Endodermal cell (in vitro differentiated cells): ENCODE measurements around the gene PREX1. TPM values are rescaled to one million over a fixed set of nuclear protein-coding genes. Genes with fewer than 3 reads are reported as not detected.

ENCODE experiments used
- DNase-seq: peaks from one replicate; pipeline ENCODE4 v3.0.0-alpha.2; 2017
- H3K27ac ChIP-seq: 2 replicates; pipeline ENCODE4 v1.5.1; 2013; ENCODE audit warnings: mild to moderate bottlenecking, low read depth, low read length, moderate library complexity
- H3K27me3 ChIP-seq: 2 replicates; pipeline ENCODE4 v1.6.1; 2013; ENCODE audit warnings: mild to moderate bottlenecking, low read length, moderate library complexity; ENCODE audit not compliant: insufficient read depth, control insufficient read depth, poor library complexity, severe bottlenecking
- H3K36me3 ChIP-seq: 2 replicates; pipeline ENCODE4 v1.7.0; 2013; ENCODE audit warnings: mild to moderate bottlenecking, low read length, moderate library complexity; ENCODE audit not compliant: control insufficient read depth, insufficient read depth
- H3K4me1 ChIP-seq: one replicate; pipeline ENCODE4 v1.7.0; 2013; ENCODE audit warnings: low read length; ENCODE audit not compliant: control insufficient read depth, insufficient read depth
- H3K4me3 ChIP-seq: 2 replicates; pipeline ENCODE4 v1.5.1; 2013; ENCODE audit warnings: mild to moderate bottlenecking, low read length, moderate library complexity
- H3K9ac ChIP-seq: 2 replicates; pipeline ENCODE4 v1.6.1; 2013; ENCODE audit warnings: mild to moderate bottlenecking, low read length, moderate library complexity; ENCODE audit not compliant: poor library complexity, severe bottlenecking; ENCODE audit errors: extremely low read depth
- H3K9me3 ChIP-seq: 2 replicates; pipeline ENCODE4 v1.6.1; 2013; ENCODE audit warnings: mild to moderate bottlenecking, low read length, moderate library complexity; ENCODE audit not compliant: control insufficient read depth
- H3K27ac Mint-ChIP-seq: 2 replicates; pipeline ENCODE4 v1.8.0; 2020; ENCODE audit warnings: mixed read lengths
- H3K27me3 Mint-ChIP-seq: 2 replicates; pipeline ENCODE4 v1.8.0; 2021; ENCODE audit warnings: mild to moderate bottlenecking, mixed read lengths; ENCODE audit not compliant: insufficient read depth
- H3K36me3 Mint-ChIP-seq: 2 replicates; pipeline ENCODE4 v1.8.0; 2020; ENCODE audit warnings: low read depth, mixed read lengths
- H3K4me1 Mint-ChIP-seq: 2 replicates; pipeline ENCODE4 v1.8.0; 2020; ENCODE audit warnings: mixed read lengths
- H3K4me3 Mint-ChIP-seq: 2 replicates; pipeline ENCODE4 v1.8.0; 2020; ENCODE audit warnings: mild to moderate bottlenecking, moderate library complexity, mixed read lengths
- H3K9me3 Mint-ChIP-seq: 2 replicates; pipeline ENCODE4 v1.8.0; 2020; ENCODE audit warnings: mild to moderate bottlenecking, mixed read lengths
- CTCF ChIP-seq: fragments of 200-600 bp; sonication (generic); conservative IDR thresholded peaks from 2 replicates; pipeline ENCODE4 v1.5.0; 2021; ENCODE audit warnings: antibody characterized with exemption, mild to moderate bottlenecking
- WGBS, 2 experiments: methylation state at CpG; one replicate each; pipeline versions ENCODE4 v1.1.5 to v1.1.7; 2013; ENCODE audit warnings: missing lambda C conversion rate in 2 of 2, mixed read lengths in 1 of 2; ENCODE audit not compliant: insufficient coverage in 1 of 2, insufficient read length in 1 of 2; 5-methylcytosine and 5-hydroxymethylcytosine counted together
- total RNA-seq, 2 donors: library from RNA; stranded (reverse); fragmentation: NEBNext Ultra II Directional in 1 of 2; extraction: Animal tissue kit (Norgen Biotek cat#: 25700) in 1 of 2; gene quantifications; 2 replicates in 1 of 2; 3 replicates in 1 of 2; pipeline ENCODE4 v1.2.1, GENCODE V29; 2021

PREX1 gene
- total RNA-seq, 2 donors from 2014 or later, result 65.3 to 70.5 TPM

GRCh38 chr20:48688579-48688978, 139.2 kb downstream of the PREX1 start:
- no peak overlapping the region for H3K27ac ChIP-seq
- no peak overlapping the region for H3K4me3 ChIP-seq
- no peak for DNase-seq
- Mint-ChIP-seq H3K4me1 (peaks cover 23% of the 10 kb centered on the region), H3K27ac (no peak overlapping the region), H3K4me3 (no peak overlapping the region), H3K36me3 (peaks cover 71% of the 10 kb centered on the region), H3K9me3 (no peaks in the 10 kb centered on the region), H3K27me3 (no peaks in the 10 kb centered on the region)
- H3K4me1 ChIP-seq, result peaks cover 4% of the 10 kb centered on the region
- TF ChIP-seq CTCF, result no peak
- H3K27me3 ChIP-seq, result no peaks in the 10 kb centered on the region
- 98 to 100% methylated on average over 4 to 8 of the region's 8 CpGs for WGBS, 2 experiments
- no peaks in the 10 kb centered on the region for H3K9me3 ChIP-seq
- no peak overlapping the region for H3K9ac ChIP-seq
- peaks cover 72% of the 10 kb centered on the region for H3K36me3 ChIP-seq

GRCh38 chr20:48687117-48687800, 140.5 kb downstream of the PREX1 start:
- Histone ChIP-seq H3K9me3 (no peaks in the 10 kb centered on the region), H3K4me3 (no peak overlapping the region), H3K9ac (no peak overlapping the region), H3K27ac (no peak overlapping the region), H3K4me1 (peaks cover 11% of the 10 kb centered on the region), H3K36me3 (peaks cover 72% of the 10 kb centered on the region), H3K27me3 (no peaks in the 10 kb centered on the region)
- Mint-ChIP-seq H3K4me3 (no peak overlapping the region), H3K36me3 (peaks cover 75% of the 10 kb centered on the region), H3K27me3 (no peaks in the 10 kb centered on the region), H3K4me1 (peaks cover 29% of the 10 kb centered on the region), H3K9me3 (no peaks in the 10 kb centered on the region), H3K27ac (peak overlapping the region; percentile 70)
- no peak for TF ChIP-seq CTCF
- WGBS, 2 experiments, result 77 to 89% methylated on average over 6 to 10 of the region's 10 CpGs
- no peak for DNase-seq

GRCh38 chr20:48686238-48687116, 141.3 kb downstream of the PREX1 start:
- Mint-ChIP-seq H3K9me3 (no peaks in the 10 kb centered on the region), H3K4me3 (no peak overlapping the region), H3K27me3 (no peaks in the 10 kb centered on the region), H3K27ac (peak overlapping the region; percentile 70), H3K36me3 (peaks cover 71% of the 10 kb centered on the region), H3K4me1 (peaks cover 29% of the 10 kb centered on the region)
- Histone ChIP-seq H3K36me3 (peaks cover 72% of the 10 kb centered on the region), H3K4me3 (no peak overlapping the region), H3K9me3 (no peaks in the 10 kb centered on the region), H3K27me3 (no peaks in the 10 kb centered on the region), H3K9ac (no peak overlapping the region), H3K4me1 (peaks cover 11% of the 10 kb centered on the region), H3K27ac (no peak overlapping the region)
- WGBS, 2 experiments, result 87 to 88% methylated on average over 13 to 19 of the region's 19 CpGs
- peak; percentile 63 for DNase-seq
- no peak for TF ChIP-seq CTCF
